ENCODE results near the gene RBM17.

RBM17 gene

DNA sequence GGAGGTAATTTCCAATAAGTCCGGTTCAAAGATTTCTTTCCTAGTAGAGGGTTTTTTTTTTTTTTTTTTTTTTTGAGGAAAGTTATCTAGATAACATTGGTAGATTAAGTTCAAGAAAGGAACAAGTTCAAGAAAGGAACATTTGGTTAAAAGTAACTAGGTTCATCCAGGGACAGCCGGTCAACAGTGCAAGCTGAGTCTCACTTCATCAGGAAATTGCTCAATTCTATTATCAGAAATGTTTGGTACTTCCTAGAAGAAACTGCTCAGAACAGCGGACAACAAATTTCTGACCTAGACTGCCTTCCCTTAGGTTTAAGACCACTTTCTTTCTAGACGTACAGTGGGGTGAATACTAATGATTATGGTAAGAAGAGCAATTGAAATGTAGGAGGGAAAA is 23.0 kb upstream of the RBM17 start:
- no peak overlapping the region for H3K4me3 ChIP-seq (replicated peaks; ENCODE audit: low read depth, low read length)
- no peak for DNase-seq (ENCODE audit: extremely low read depth, low read depth)
- TF ChIP-seq, protein P1, sequence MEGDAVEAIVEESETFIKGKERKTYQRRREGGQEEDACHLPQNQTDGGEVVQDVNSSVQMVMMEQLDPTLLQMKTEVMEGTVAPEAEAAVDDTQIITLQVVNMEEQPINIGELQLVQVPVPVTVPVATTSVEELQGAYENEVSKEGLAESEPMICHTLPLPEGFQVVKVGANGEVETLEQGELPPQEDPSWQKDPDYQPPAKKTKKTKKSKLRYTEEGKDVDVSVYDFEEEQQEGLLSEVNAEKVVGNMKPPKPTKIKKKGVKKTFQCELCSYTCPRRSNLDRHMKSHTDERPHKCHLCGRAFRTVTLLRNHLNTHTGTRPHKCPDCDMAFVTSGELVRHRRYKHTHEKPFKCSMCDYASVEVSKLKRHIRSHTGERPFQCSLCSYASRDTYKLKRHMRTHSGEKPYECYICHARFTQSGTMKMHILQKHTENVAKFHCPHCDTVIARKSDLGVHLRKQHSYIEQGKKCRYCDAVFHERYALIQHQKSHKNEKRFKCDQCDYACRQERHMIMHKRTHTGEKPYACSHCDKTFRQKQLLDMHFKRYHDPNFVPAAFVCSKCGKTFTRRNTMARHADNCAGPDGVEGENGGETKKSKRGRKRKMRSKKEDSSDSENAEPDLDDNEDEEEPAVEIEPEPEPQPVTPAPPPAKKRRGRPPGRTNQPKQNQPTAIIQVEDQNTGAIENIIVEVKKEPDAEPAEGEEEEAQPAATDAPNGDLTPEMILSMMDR (IDR thresholded peaks at IDR 0.05; ENCODE audit: low read depth, low read length, missing control alignments) = no peak

DNA sequence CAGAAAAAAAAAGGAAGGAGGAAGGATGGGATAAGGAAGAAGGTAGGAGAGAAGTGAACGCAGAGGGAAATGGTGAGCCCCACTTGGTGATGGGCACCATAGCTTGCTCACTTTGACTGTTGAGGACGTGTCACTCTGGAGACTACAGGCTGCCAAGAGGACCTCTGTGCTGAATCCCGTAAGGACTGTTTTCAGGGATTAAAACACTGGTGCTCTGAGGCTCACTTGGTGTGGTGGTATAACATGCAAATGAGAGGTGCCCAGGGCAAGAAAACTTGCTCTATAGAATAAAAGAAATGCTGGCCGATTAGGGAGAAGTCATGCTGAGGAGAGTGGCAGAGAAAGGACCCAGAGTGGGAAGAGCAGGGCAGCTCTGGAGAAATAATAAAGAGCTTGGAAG is 21.4 kb upstream of the RBM17 start:
- no peak overlapping the region for H3K4me3 ChIP-seq (replicated peaks; ENCODE audit: low read depth, low read length)
- no peak for DNase-seq (ENCODE audit: extremely low read depth, low read depth)
- TF ChIP-seq, protein P1 (IDR thresholded peaks at IDR 0.05; ENCODE audit: low read depth, low read length, missing control alignments) = no peak

DNA sequence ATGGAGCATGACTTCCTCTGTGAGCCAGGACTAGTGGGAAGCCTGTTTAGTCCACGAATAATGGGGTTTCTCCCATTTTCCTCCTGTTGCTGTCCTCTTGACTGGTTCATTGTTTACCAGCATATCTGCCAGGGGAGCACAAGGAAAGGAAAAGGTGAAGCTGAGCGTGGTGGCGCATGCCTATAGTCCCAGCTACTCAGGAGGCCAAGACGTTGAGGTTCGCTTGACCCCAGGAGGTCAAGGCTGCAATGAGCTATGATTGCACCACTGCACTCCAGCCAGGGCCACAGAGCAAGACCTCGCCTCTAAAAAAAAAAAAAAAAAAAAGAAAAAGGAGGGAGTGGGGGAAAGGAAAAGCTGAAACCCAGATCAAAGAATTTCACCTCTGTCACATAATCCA is 20.8 kb upstream of the RBM17 start:
- H3K4me3 ChIP-seq (replicated peaks; ENCODE audit: low read depth, low read length) = no peak overlapping the region
- TF ChIP-seq, protein P1 (IDR thresholded peaks at IDR 0.05; ENCODE audit: low read depth, low read length, missing control alignments) = no peak
- DNase-seq (ENCODE audit: extremely low read depth, low read depth) = no peak

DNA sequence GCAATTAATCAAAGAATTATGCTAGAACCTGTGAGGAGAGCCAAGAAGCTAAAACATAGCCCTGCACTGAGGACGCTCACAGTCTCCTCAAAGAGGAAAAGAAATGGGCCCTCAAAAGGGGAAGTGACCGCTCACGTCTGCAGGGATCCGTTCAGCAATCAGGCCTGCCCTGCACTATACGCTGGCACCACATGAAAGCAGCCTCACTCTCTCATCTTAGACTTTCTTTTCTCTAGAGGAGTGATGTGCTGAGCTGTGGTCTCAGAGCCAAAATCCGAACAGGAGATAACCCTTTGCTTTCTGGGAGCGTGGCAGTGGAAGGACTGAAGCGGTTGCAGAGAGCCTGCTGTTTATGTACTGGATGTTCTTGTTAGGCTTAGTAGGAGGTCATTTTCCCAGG is 20.4 kb upstream of the RBM17 start:
- no peak overlapping the region for H3K4me3 ChIP-seq (replicated peaks; ENCODE audit: low read depth, low read length)
- TF ChIP-seq, protein P1 (IDR thresholded peaks at IDR 0.05; ENCODE audit: low read depth, low read length, missing control alignments) = no peak
- no peak for DNase-seq (ENCODE audit: extremely low read depth, low read depth)

DNA sequence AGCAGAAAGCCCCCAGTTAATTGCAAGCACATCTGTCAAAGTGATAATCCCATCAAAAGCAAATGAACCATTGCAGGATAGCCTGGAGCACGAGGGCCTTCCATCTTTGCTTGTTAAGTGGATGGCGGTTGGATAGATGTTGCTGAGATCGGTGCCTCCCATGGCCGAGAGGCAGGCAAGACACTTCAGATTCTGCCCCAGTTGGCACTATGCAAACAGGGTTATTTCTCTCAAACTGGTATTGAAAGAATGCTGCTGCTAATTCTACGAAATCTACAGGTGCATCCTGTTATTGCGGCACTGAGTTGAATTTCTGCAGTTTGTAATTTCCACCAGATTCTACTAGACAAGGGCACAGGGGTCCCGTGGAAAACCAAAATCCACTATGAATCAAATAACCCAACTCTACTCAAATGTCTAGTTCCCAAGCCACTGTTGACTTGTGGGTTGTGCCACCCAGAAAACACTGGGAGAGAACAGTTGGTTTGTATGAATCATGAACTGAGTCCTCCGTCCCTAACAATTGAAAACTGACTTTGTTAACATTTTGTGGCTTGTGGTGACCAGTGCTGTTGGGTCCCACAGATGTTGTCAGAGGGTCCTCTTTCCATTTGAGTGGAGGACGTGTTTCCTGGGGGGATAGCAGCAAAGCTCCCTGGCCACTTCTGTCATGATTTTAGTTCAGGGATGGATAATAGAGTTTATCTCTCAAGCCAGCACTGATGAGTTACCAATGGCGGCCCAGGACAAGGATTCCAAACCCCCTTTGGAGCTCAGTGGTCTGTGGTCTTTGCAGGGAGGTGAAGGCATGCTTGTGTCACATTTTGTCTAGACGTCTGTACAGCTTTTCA is 19.5 kb upstream of the RBM17 start:
- TF ChIP-seq, protein P1 (IDR thresholded peaks at IDR 0.05; ENCODE audit: low read depth, low read length, missing control alignments) = no peak
- no peak overlapping the region for H3K4me3 ChIP-seq (replicated peaks; ENCODE audit: low read depth, low read length)
- no peak for DNase-seq (ENCODE audit: extremely low read depth, low read depth)

DNA sequence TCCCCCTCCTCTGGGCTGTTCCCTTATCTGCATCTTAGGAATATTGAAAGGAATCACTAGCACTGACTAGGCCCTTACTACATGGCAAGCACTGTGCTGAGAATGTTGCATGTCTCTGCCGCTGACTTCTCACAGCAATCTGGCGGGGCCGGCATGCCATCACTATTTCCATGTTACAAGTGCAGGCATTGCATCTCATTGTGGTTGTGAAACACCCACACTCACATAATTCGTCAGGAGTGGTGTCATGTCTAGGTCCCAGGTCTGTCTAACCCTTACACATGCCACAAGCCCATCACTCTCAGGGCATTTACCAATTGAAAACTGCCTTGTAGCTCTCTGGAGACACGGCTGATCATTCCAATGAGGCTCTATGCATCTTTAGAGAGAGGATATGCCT is 18.2 kb upstream of the RBM17 start:
- no peak for DNase-seq (ENCODE audit: extremely low read depth, low read depth)
- TF ChIP-seq, protein P1 (IDR thresholded peaks at IDR 0.05; ENCODE audit: low read depth, low read length, missing control alignments) = no peak
- H3K4me3 ChIP-seq (replicated peaks; ENCODE audit: low read depth, low read length) = no peak overlapping the region
